Measurements from ENCODE around the gene SLC19A2.

DNA sequence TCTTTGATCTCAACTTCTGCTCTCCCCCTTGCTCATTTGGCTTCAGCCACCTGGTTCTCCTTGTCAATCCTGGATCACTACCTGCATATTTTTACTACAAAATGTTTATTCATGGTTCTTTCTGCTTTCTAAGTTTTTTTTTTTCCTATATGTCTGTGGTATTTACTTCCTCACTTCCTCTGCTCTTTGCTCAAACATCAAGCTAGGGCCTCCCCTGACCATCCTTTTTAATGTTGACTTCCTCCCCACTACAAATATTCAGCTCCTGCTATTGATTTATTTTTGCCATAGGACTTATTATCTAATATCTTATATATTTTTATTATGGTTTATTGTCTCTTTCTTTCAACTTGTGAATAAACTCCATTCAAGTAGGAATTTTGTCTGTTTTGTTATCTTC, 14.1 kb upstream of the SLC19A2 start:
- TF ChIP-seq CTCF (IDR thresholded peaks at IDR 0.05) = no peak
- TF ChIP-seq JUND (IDR thresholded peaks at IDR 0.05) = no peak
- TF ChIP-seq MXI1 (IDR thresholded peaks at IDR 0.05; ENCODE audit: low read depth, low read length) = no peak
- no peak for TF ChIP-seq RCOR1 (IDR thresholded peaks at IDR 0.05; ENCODE audit: low read length)
- TF ChIP-seq EZH2phosphoT487 (IDR thresholded peaks at IDR 0.05; ENCODE audit: borderline replicate concordance, low read depth) = no peak

All from SK-N-SH (cell line).